ENCODE measurements around the gene PLCH1. TPM values are rescaled to one million over a fixed set of nuclear protein-coding genes. Genes with fewer than 3 reads are reported as not detected.

The PLCH1 gene
- polyA plus RNA-seq, 1 experiment = 0.04 TPM

DNA sequence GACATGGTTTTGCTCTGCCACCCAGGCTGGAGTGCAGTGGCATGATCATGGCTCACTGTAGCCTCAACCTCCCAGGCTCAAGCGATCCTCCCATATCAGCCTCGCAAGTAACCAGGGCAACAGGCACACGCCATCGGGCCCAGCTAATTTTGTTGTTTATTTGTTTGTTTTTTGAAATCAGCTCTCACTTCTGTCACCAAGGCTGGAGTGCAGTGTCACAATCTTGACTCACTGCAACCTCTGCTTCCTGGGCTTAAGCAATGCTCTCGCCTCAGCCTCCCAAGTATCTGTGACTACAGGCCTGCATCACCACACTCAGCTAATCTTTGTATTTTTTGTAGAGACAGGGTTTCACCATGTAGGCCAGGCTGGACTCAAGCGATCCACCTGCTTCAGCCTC lies 26.3 kb upstream of the PLCH1 start:
- TF ChIP-seq, protein P1, sequence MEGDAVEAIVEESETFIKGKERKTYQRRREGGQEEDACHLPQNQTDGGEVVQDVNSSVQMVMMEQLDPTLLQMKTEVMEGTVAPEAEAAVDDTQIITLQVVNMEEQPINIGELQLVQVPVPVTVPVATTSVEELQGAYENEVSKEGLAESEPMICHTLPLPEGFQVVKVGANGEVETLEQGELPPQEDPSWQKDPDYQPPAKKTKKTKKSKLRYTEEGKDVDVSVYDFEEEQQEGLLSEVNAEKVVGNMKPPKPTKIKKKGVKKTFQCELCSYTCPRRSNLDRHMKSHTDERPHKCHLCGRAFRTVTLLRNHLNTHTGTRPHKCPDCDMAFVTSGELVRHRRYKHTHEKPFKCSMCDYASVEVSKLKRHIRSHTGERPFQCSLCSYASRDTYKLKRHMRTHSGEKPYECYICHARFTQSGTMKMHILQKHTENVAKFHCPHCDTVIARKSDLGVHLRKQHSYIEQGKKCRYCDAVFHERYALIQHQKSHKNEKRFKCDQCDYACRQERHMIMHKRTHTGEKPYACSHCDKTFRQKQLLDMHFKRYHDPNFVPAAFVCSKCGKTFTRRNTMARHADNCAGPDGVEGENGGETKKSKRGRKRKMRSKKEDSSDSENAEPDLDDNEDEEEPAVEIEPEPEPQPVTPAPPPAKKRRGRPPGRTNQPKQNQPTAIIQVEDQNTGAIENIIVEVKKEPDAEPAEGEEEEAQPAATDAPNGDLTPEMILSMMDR (IDR thresholded peaks at IDR 0.05; ENCODE audit: low read depth, low read length) = no peak
- ChIA-PET POLR2A (no interaction called here), CTCF (no interaction called here)
- peaks cover 3% of the 10 kb centered on the region; the same call in 1 of the 2 replicates for H3K9me3 ChIP-seq (ENCODE audit: control insufficient read depth, insufficient read depth, low read length)
- H3K4me3 ChIP-seq (ENCODE audit: low read depth, low read length) = no peak overlapping the region
- H3K27ac ChIP-seq (ENCODE audit: low read depth, low read length) = no peak overlapping the region
- DNase-seq (ENCODE audit: low read depth, low spot score) = no peak
- no peaks in the 10 kb centered on the region for H3K27me3 ChIP-seq (ENCODE audit: control insufficient read depth, insufficient read depth, low read length)

DNA sequence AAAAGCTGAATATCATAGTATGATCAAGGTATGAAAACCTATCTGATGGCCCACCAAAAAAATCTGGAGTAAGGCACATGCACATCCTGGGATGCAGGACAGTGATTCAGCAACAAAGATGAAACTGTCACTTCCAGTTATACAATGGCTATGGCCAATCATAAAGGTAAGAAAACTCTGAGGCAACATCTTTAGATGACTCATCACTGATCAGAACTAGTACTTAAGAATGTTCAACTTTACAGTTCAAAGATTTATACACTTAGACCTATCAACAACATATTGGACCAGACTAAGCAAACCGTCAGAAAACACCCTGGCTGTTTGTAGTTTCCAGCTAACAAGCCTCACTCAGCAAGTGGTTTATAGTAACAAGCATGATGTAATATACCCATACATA lies 21.3 kb upstream of the PLCH1 start:
- ChIA-PET CTCF (interaction anchor here (0.7 to 1.8 kb wide), 3 partner anchors 40 to 64 kb away, joined by 3 to 9 read pairs (median 3); partner anchors contain the start of gene C3orf33), POLR2A (no interaction called here)
- H3K27me3 ChIP-seq (ENCODE audit: control insufficient read depth, insufficient read depth, low read length) = no peaks in the 10 kb centered on the region
- DNase-seq (ENCODE audit: low read depth, low spot score) = peak; percentile 51
- H3K27ac ChIP-seq (ENCODE audit: low read depth, low read length) = no peak overlapping the region
- peaks cover 3% of the 10 kb centered on the region; the same call in 1 of the 2 replicates for H3K9me3 ChIP-seq (ENCODE audit: control insufficient read depth, insufficient read depth, low read length)
- no peak overlapping the region for H3K4me3 ChIP-seq (ENCODE audit: low read depth, low read length)
- TF ChIP-seq, protein P1 (IDR thresholded peaks at IDR 0.05; ENCODE audit: low read depth, low read length) = no peak

DNA sequence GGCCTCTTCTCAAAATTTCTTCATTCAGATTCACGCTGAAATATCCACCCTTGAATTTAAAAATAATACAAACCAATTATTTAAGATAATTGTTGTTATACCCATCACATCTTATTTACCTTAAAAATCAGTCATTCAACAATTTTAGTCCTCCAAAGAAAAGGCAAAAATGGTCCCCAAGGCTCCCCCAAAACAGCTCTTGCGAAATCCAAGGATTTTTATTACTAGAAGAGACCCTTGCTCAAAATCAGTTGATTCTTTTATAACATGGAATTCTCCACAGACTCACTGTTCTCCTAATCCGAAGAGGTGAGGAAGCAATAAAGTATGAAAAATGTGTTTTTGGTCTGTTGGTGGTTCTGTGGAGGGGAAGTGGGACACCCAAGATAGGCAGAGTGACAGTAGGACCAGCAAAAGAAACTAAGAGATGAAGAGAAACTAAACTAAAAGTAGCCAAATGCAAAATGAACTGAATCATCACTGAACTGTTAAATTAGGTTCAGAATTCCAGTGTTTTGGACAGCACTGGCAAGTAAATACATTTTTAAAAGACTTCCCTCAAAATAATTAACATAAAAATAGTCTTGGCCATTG lies 19.1 kb upstream of the PLCH1 start:
- H3K4me3 ChIP-seq (ENCODE audit: low read depth, low read length) = no peak overlapping the region
- POLR2A ChIA-PET = no interaction called here
- no peaks in the 10 kb centered on the region for H3K27me3 ChIP-seq (ENCODE audit: control insufficient read depth, insufficient read depth, low read length)
- no peaks in the 10 kb centered on the region for H3K9me3 ChIP-seq (ENCODE audit: control insufficient read depth, insufficient read depth, low read length)
- DNase-seq (ENCODE audit: low read depth, low spot score) = no peak
- no peak overlapping the region for H3K27ac ChIP-seq (ENCODE audit: low read depth, low read length)
- TF ChIP-seq, protein P1 (IDR thresholded peaks at IDR 0.05; ENCODE audit: low read depth, low read length) = no peak
- CTCF ChIA-PET = interaction anchor here (0.7 kb wide), 1 partner anchor 10 kb away, joined by 3 read pairs; no protein-coding TSS in a partner anchor

DNA sequence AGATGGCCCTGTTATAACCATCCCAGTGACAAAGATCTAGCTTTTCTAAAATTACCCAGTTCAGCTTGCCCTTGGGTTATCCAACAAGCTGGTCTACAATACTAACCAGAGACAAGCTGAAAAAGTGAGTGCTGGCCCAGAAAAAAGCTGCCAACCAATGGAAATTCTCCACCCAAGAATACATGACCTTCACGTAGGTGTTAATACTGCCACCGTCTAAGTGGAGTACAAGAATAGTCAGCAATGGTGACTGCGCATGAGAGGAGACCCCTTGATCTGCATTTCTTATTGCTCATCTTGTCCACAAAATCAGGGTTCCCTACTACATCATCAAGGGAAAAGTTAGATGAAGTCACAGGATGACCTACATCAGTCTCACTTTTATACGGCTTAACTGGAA lies 15.8 kb upstream of the PLCH1 start:
- H3K9me3 ChIP-seq (ENCODE audit: control insufficient read depth, insufficient read depth, low read length) = no peaks in the 10 kb centered on the region
- POLR2A ChIA-PET = no interaction called here
- H3K4me3 ChIP-seq (ENCODE audit: low read depth, low read length) = no peak overlapping the region
- TF ChIP-seq, protein P1 (IDR thresholded peaks at IDR 0.05; ENCODE audit: low read depth, low read length) = no peak
- CTCF ChIA-PET = interaction anchor here (1.1 kb wide), 1 partner anchor 378 kb away, joined by 4 read pairs; no protein-coding TSS in a partner anchor
- H3K27me3 ChIP-seq (ENCODE audit: control insufficient read depth, insufficient read depth, low read length) = no peaks in the 10 kb centered on the region
- no peak for DNase-seq (ENCODE audit: low read depth, low spot score)
- no peak overlapping the region for H3K27ac ChIP-seq (ENCODE audit: low read depth, low read length)

DNA sequence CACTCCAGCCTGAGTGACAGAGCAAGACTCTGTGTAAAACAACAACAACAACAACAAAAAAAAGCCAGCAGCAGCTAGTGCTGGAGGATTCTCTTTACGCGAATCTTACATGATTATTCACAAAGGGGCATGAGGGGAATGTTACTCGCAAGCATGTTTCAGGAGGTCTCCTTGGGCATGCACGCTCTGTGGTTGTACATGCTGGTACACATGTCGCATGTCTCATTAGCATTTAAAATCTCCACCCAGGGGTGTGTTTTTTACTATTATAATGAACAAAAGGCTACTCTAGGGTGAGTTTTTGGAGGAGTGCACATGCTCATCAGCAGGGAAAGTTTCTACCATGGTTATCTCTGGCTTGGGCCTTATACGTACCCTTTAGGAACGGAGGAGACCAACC lies 12.7 kb upstream of the PLCH1 start:
- ChIA-PET POLR2A (interaction anchor here (0.6 kb wide), 1 partner anchor 34 kb away, joined by 4 read pairs; no protein-coding TSS in a partner anchor), CTCF (interaction anchor here (1.1 kb wide), 1 partner anchor 49 kb away, joined by 3 read pairs; no protein-coding TSS in a partner anchor)
- no peak for DNase-seq (ENCODE audit: low read depth, low spot score)
- Histone ChIP-seq H3K4me3 (ENCODE audit: low read depth, low read length) (no peak overlapping the region), H3K27ac (ENCODE audit: low read depth, low read length) (no peak overlapping the region), H3K27me3 (ENCODE audit: control insufficient read depth, insufficient read depth, low read length) (no peaks in the 10 kb centered on the region), H3K9me3 (ENCODE audit: control insufficient read depth, insufficient read depth, low read length) (no peaks in the 10 kb centered on the region)
- TF ChIP-seq, protein P1 (IDR thresholded peaks at IDR 0.05; ENCODE audit: low read depth, low read length) = no peak
